ENCODE results near the gene HDLBP. TPM values are rescaled to one million over a fixed set of nuclear protein-coding genes. Genes with fewer than 3 reads are reported as not detected.

The HDLBP gene
- total RNA-seq, 4 donors from 2014 or later: 361 to 651 (median 454) TPM

DNA sequence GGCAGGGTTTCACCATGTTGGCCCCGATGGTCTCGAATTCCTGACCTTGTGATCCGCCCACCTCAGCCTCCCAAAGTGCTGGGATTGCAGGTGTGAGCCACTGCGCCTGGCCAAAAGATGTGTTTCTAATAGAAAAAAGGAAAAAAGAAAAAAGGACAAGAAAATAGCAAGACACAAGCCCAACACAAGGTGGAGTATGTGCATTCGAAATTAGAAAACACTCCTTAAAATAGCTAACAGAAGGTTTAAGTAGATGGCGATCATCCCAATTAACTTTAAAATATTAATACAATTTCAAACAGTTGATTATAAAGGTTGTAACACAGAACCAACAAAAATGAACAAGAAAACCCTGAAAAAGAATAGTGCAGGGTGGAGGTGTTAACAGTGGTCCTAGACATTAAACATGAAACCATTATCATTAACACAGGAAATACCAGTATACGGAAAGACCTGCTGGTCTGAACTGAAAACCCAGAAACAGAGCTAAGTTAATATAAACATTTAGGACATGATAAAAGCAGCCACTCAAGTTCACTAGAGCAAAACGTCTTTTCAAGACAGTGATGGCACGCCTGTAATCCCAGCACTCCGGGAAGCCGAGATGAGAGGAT lies 57.9 kb downstream of the HDLBP start:
- Histone ChIP-seq H3K4me1 (no peaks in the 10 kb centered on the region), H3K9me3 (no peaks in the 10 kb centered on the region), H3K36me3 (peaks cover 6 to 93% (median 6%) of the 10 kb centered on the region in 3 donors), H3K27me3 (no peaks in the 10 kb centered on the region), H3K27ac (no peak overlapping the region), H3K4me3 (no peak overlapping the region)
- DNase-seq: no peak
- TF ChIP-seq POLR2A (IDR thresholded peaks at IDR 0.05): no peak
- TF ChIP-seq, protein P1, sequence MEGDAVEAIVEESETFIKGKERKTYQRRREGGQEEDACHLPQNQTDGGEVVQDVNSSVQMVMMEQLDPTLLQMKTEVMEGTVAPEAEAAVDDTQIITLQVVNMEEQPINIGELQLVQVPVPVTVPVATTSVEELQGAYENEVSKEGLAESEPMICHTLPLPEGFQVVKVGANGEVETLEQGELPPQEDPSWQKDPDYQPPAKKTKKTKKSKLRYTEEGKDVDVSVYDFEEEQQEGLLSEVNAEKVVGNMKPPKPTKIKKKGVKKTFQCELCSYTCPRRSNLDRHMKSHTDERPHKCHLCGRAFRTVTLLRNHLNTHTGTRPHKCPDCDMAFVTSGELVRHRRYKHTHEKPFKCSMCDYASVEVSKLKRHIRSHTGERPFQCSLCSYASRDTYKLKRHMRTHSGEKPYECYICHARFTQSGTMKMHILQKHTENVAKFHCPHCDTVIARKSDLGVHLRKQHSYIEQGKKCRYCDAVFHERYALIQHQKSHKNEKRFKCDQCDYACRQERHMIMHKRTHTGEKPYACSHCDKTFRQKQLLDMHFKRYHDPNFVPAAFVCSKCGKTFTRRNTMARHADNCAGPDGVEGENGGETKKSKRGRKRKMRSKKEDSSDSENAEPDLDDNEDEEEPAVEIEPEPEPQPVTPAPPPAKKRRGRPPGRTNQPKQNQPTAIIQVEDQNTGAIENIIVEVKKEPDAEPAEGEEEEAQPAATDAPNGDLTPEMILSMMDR (IDR thresholded peaks at IDR 0.05): peak in 1 of 6 experiments; percentile 8

DNA sequence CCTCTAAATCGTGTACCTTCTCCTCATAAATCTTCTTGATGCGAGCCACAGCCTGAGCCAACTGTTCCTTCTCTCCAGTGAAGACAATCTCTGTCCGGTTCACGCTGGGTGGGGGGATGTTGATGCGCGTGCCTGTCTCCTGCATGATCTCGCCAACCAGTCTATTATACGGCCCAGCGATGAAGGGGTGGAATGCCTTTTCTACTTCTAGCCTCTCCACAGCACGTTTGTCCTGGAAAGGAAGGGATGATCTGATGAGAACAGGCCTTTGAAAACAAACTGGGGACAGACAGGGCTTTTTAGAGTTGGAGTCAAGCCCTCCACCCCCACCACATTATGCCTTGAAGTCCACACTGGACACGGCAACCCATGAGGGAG lies 59.3 kb downstream of the HDLBP start:
- no peak overlapping the region for H3K27ac ChIP-seq
- TF ChIP-seq, protein P1 (IDR thresholded peaks at IDR 0.05): no peak
- no peak for TF ChIP-seq POLR2A (IDR thresholded peaks at IDR 0.05)

DNA sequence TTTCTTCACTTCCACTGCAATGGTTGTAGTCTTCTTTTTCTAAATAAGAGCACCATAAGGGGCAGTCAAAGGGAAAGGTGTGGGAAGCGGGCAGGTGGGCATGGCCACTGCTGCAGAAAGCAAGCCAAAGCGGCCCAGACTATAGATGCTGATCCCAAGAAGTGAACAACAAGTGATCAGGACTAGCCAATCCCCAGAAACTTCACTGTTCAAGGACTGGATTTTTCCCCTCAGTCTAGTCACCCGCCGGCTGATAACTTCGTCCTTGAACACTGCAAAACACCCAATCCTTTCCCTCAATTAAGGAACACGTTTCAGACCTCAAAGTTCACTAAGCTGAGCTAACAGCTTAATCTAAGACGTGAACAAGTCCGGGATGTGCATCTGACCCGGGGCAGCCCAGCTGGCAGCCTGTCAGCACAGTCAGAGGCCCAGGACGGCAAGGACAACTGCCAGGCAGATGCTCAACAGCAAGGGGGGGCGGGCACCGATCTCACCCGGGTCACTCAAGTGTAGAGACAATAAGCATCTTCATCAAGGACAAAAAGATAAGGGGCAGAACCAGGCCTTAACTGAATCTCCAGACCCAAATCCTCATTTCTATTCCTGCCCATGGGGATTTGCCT lies 59.8 kb downstream of the HDLBP start:
- peak in 1 of 3 donors; percentile 9 for DNase-seq

More for the DNA sequence above, 59.3 kb downstream of the HDLBP start:
- Histone ChIP-seq H3K9me3 (no peaks in the 10 kb centered on the region), H3K4me3 (no peak overlapping the region), H3K4me1 (no peaks in the 10 kb centered on the region), H3K36me3 (peaks cover 6 to 93% (median 6%) of the 10 kb centered on the region in 3 donors), H3K27me3 (no peaks in the 10 kb centered on the region)
- DNase-seq: no peak

DNA sequence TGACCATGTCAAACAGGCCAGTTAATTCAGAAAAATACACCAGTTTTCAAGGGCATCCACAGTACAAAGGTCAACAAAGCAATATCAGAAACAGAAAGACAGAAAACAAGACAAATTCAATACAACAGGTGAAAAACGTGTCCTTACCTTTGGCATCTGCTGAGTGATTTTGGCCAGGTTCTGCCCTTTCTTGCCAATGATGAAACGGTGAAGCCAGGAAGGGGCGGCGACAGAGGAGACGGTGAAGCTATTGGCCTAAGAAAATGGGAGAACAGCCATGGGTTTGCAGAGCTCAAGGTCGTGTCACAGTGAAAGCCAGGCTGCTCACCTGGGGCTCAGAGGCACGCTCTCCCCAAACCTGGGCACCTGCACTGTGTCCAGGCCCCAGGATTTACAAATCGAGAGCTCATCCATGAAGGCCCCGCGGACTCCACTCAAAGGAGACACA lies 60.5 kb downstream of the HDLBP start:
- H3K4me3 ChIP-seq: no peak overlapping the region
- H3K27ac ChIP-seq: no peak overlapping the region
- H3K9me3 ChIP-seq: no peaks in the 10 kb centered on the region
- DNase-seq: peak in 1 of 3 donors; percentile 28
- TF ChIP-seq, protein P1 (IDR thresholded peaks at IDR 0.05): no peak
- TF ChIP-seq POLR2A (IDR thresholded peaks at IDR 0.05): no peak
- H3K36me3 ChIP-seq: peaks cover 6 to 92% (median 6%) of the 10 kb centered on the region in 3 donors
- H3K4me1 ChIP-seq: no peaks in the 10 kb centered on the region
- H3K27me3 ChIP-seq: no peaks in the 10 kb centered on the region

More for the DNA sequence above, 59.8 kb downstream of the HDLBP start:
- Histone ChIP-seq H3K4me1 (no peaks in the 10 kb centered on the region), H3K27ac (no peak overlapping the region), H3K36me3 (peaks cover 6 to 92% (median 6%) of the 10 kb centered on the region in 3 donors), H3K4me3 (no peak overlapping the region), H3K9me3 (no peaks in the 10 kb centered on the region), H3K27me3 (no peaks in the 10 kb centered on the region)
- TF ChIP-seq POLR2A (IDR thresholded peaks at IDR 0.05): no peak
- TF ChIP-seq, protein P1 (IDR thresholded peaks at IDR 0.05): no peak

DNA sequence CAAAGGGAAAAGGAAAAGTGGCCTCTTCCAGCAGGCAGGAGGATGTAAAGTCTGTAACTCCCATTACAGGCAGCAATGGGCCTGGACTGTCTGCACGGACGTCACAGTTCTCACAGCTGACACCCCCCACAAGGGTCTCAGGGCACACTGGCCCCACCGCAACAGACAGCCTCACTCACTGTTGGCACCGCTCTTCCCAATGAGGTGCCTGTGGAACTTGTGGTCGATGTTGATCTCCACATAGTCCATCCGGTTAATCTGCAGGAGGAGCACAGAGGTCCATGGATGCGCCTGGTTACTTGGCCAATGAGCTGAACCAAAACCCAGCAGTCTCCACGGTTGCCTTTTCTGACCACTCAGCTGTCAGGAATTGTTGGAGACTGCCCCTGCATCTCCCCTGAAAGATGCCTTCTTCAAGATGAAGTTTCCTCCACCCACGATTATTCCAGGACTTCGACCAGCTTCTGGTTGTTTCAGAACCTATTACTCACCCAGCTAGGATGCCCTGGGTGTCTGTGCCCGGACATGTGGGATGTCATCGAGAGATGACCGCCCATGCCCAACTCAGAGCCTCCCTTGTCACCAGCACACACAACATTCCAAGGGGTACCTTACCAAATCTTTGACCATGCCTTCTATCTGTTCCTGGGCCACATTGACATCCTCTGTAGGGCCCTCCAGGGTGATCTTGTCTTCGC lies 62.5 kb downstream of the HDLBP start:
- Histone ChIP-seq H3K27ac (no peak overlapping the region), H3K27me3 (no peaks in the 10 kb centered on the region), H3K36me3 (peaks cover 6 to 96% (median 6%) of the 10 kb centered on the region in 3 donors), H3K9me3 (no peaks in the 10 kb centered on the region), H3K4me1 (no peaks in the 10 kb centered on the region), H3K4me3 (no peak overlapping the region)
- DNase-seq: peak in 1 of 3 donors; percentile 22
- no peak for TF ChIP-seq POLR2A (IDR thresholded peaks at IDR 0.05)
- TF ChIP-seq, protein P1 (IDR thresholded peaks at IDR 0.05): no peak

Measured in Peyer's patch (tissue), 4 donors.